ENCODE data around the gene BMF.

GRCh38 chr15:40062816-40063562 is 45.7 kb downstream of the BMF start:
- TF ChIP-seq, protein P1, sequence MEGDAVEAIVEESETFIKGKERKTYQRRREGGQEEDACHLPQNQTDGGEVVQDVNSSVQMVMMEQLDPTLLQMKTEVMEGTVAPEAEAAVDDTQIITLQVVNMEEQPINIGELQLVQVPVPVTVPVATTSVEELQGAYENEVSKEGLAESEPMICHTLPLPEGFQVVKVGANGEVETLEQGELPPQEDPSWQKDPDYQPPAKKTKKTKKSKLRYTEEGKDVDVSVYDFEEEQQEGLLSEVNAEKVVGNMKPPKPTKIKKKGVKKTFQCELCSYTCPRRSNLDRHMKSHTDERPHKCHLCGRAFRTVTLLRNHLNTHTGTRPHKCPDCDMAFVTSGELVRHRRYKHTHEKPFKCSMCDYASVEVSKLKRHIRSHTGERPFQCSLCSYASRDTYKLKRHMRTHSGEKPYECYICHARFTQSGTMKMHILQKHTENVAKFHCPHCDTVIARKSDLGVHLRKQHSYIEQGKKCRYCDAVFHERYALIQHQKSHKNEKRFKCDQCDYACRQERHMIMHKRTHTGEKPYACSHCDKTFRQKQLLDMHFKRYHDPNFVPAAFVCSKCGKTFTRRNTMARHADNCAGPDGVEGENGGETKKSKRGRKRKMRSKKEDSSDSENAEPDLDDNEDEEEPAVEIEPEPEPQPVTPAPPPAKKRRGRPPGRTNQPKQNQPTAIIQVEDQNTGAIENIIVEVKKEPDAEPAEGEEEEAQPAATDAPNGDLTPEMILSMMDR (IDR thresholded peaks at IDR 0.05) = no peak
- TF ChIP-seq POLR2A (IDR thresholded peaks at IDR 0.05) = no peak

Measured in thyroid gland (tissue), 4 donors.